Skeletal muscle tissue (tissue), 4 donors: ENCODE data around the gene ATAD3B. TPM values are rescaled to one million over a fixed set of nuclear protein-coding genes. Genes with fewer than 3 reads are reported as not detected.

Source experiments
- H3K27ac ChIP-seq: one replicate; pipeline ENCODE4 v1.7.0; 2013; ENCODE audit warnings: mild to moderate bottlenecking, low read depth, low read length, inconsistent platforms
- H3K27me3 ChIP-seq, 3 donors: one replicate each; pipeline ENCODE4 v1.7.0; 2013; ENCODE audit warnings: low read length in 3 of 3; ENCODE audit not compliant: control insufficient read depth in 3 of 3, insufficient read depth in 3 of 3
- H3K36me3 ChIP-seq, 3 donors: one replicate each; pipeline ENCODE4 v1.7.0; 2013; ENCODE audit warnings: low read length in 3 of 3; ENCODE audit not compliant: control insufficient read depth in 3 of 3, insufficient read depth in 3 of 3
- H3K4me1 ChIP-seq, 3 donors: one replicate each; pipeline ENCODE4 v1.7.0; 2013; ENCODE audit warnings: low read length in 3 of 3, mild to moderate bottlenecking in 3 of 3; ENCODE audit not compliant: control insufficient read depth in 3 of 3, insufficient read depth in 3 of 3
- H3K4me3 ChIP-seq, 3 donors: one replicate each; pipeline ENCODE4 v1.7.0; 2013; ENCODE audit warnings: low read length in 3 of 3
- H3K9ac ChIP-seq, 3 donors: one replicate each; pipeline ENCODE4 v1.7.0; 2013; ENCODE audit warnings: low read length in 3 of 3, mild to moderate bottlenecking in 3 of 3, moderate library complexity in 2 of 3, low read depth in 1 of 3
- H3K9me3 ChIP-seq, 3 donors: one replicate each; pipeline ENCODE4 v1.7.0; 2013; ENCODE audit warnings: low read length in 3 of 3; ENCODE audit not compliant: control insufficient read depth in 3 of 3
- total RNA-seq: library from RNA; depleted of rRNA; stranded (reverse); fragments of >200 nt; gene quantifications from one replicate; pipeline ENCODE4 v1.2.3, GENCODE V29; 2014
- donor health status: Osteomylitis.

Gene ATAD3B
- total RNA-seq, 1 donor from 2014 or later: 16.7 TPM

GRCh38 chr1:1433804-1434130, 37.8 kb upstream of the ATAD3B start:
- H3K27ac ChIP-seq: peak overlapping the region; percentile 82
- peak overlapping the region in 1 of 3 donors; percentile 2 for H3K4me3 ChIP-seq
- H3K36me3 ChIP-seq: no peaks in the 10 kb centered on the region
- peaks cover 57 to 68% (median 66%) of the 10 kb centered on the region in 3 donors for H3K4me1 ChIP-seq
- H3K9me3 ChIP-seq: no peaks in the 10 kb centered on the region
- peak overlapping the region in 2 of 3 donors; percentile 25 to 45 for H3K9ac ChIP-seq
- peaks cover 0 to 38% (median 13%) of the 10 kb centered on the region in 3 donors for H3K27me3 ChIP-seq

- peaks cover 57 to 68% (median 66%) of the 10 kb centered on the region in 3 donors for H3K4me1 ChIP-seq
- no peaks in the 10 kb centered on the region for H3K36me3 ChIP-seq
- H3K9ac ChIP-seq: peak overlapping the region in 2 of 3 donors; percentile 53 to 62
- peak overlapping the region; percentile 82 for H3K27ac ChIP-seq
- H3K9me3 ChIP-seq: no peaks in the 10 kb centered on the region
- H3K27me3 ChIP-seq: peaks cover 0 to 39% (median 13%) of the 10 kb centered on the region in 3 donors
- H3K4me3 ChIP-seq: peak overlapping the region in 2 of 3 donors; percentile 22 to 68
Measured at GRCh38 chr1:1434131-1434823, 37.3 kb upstream of the ATAD3B start.

GRCh38 chr1:1434824-1435105, 36.8 kb upstream of the ATAD3B start:
- Histone ChIP-seq H3K9ac (peak overlapping the region in 2 of 3 donors; percentile 53 to 62), H3K9me3 (no peaks in the 10 kb centered on the region), H3K4me3 (peak overlapping the region in 2 of 3 donors; percentile 68 to 73), H3K27ac (peak overlapping the region; percentile 82), H3K27me3 (peaks cover 0 to 39% (median 13%) of the 10 kb centered on the region in 3 donors), H3K36me3 (no peaks in the 10 kb centered on the region), H3K4me1 (peaks cover 53 to 64% (median 63%) of the 10 kb centered on the region in 3 donors)

- Histone ChIP-seq H3K9ac (peak within 1 kb of the TSS; percentile 51 to 62 (median 53)), H3K4me1 (peaks cover 47 to 60% (median 58%) of the 10 kb centered on the region in 3 donors)
Measured at GRCh38 chr1:1435106-1435903, 36.3 kb upstream of the ATAD3B start, which contains the start of gene VWA1. VWA1 (plus strand) TSS chr1:1435690; CDS start chr1:1435749, 59 bp downstream.

GRCh38 chr1:1435911-1436629, 35.5 kb upstream of the ATAD3B start:
- Histone ChIP-seq H3K27ac (no peak overlapping the region), H3K4me1 (peaks cover 54 to 63% (median 60%) of the 10 kb centered on the region in 3 donors), H3K4me3 (peak overlapping the region; percentile 51 to 68 (median 60)), H3K36me3 (no peaks in the 10 kb centered on the region), H3K9ac (peak overlapping the region; percentile 38 to 62 (median 51)), H3K27me3 (peaks cover 0 to 36% (median 13%) of the 10 kb centered on the region in 3 donors), H3K9me3 (no peaks in the 10 kb centered on the region)

More at GRCh38 chr1:1435106-1435903, 36.3 kb upstream of the ATAD3B start, which contains the start of gene VWA1:
- Histone ChIP-seq H3K9me3 (no peaks in the 10 kb centered on the region), H3K27me3 (peaks cover 0 to 36% (median 13%) of the 10 kb centered on the region in 3 donors), H3K4me3 (peak within 1 kb of the TSS; percentile 57 to 73 (median 68)), H3K36me3 (no peaks in the 10 kb centered on the region), H3K27ac (peak within 1 kb of the TSS; percentile 82)

GRCh38 chr1:1436630-1437032, 34.9 kb upstream of the ATAD3B start:
- H3K4me1 ChIP-seq: peaks cover 57 to 66% (median 60%) of the 10 kb centered on the region in 3 donors
- no peak overlapping the region for H3K27ac ChIP-seq
- peak overlapping the region in 2 of 3 donors; percentile 51 to 62 for H3K9ac ChIP-seq
- no peaks in the 10 kb centered on the region for H3K9me3 ChIP-seq
- no peaks in the 10 kb centered on the region for H3K36me3 ChIP-seq
- peaks cover 0 to 36% (median 13%) of the 10 kb centered on the region in 3 donors for H3K27me3 ChIP-seq
- H3K4me3 ChIP-seq: peak overlapping the region; percentile 51 to 68 (median 60)

GRCh38 chr1:1437033-1437903, 34.3 kb upstream of the ATAD3B start:
- Histone ChIP-seq H3K36me3 (no peaks in the 10 kb centered on the region), H3K27ac (no peak overlapping the region), H3K4me3 (peak overlapping the region in 1 of 3 donors; percentile 13), H3K9me3 (no peaks in the 10 kb centered on the region), H3K4me1 (peaks cover 54 to 59% (median 57%) of the 10 kb centered on the region in 3 donors), H3K9ac (peak overlapping the region in 1 of 3 donors; percentile 62), H3K27me3 (peaks cover 0 to 36% (median 13%) of the 10 kb centered on the region in 3 donors)

- Histone ChIP-seq H3K9ac (peak overlapping the region in 1 of 3 donors; percentile 8), H3K9me3 (no peaks in the 10 kb centered on the region), H3K4me3 (no peak overlapping the region), H3K27me3 (peaks cover 0 to 36% (median 13%) of the 10 kb centered on the region in 3 donors), H3K36me3 (no peaks in the 10 kb centered on the region), H3K4me1 (peaks cover 50 to 52% (median 52%) of the 10 kb centered on the region in 3 donors), H3K27ac (no peak overlapping the region)
Measured at GRCh38 chr1:1437904-1438376, 33.6 kb upstream of the ATAD3B start.
